ENCODE results near the gene DLEC1. TPM values are rescaled to one million over a fixed set of nuclear protein-coding genes. Genes with fewer than 3 reads are reported as not detected.
"Not testable (repeated sequence)": the region's sequence is repeated elsewhere in the genome, so short reads cannot be mapped to it uniquely, and the experiment has no call there.

The DLEC1 gene
- polyA plus RNA-seq, 1 donor from 2014 or later, result 0.25 TPM

- no peak for TF ChIP-seq RAD21 (conservative IDR thresholded peaks at IDR 0.05)
- TF ChIP-seq CTCF (IDR thresholded peaks at IDR 0.05; ENCODE audit: poor library complexity, severe bottlenecking), result no peak
- no peak for TF ChIP-seq REST (IDR thresholded peaks at IDR 0.05; ENCODE audit: borderline replicate concordance)
- TF ChIP-seq SMC3 (conservative IDR thresholded peaks at IDR 0.05; ENCODE audit: poor library complexity), result no peak
- TF ChIP-seq MXI1 (conservative IDR thresholded peaks at IDR 0.05; ENCODE audit: poor library complexity, severe bottlenecking), result no peak
- TF ChIP-seq TAF1 (IDR thresholded peaks at IDR 0.05; ENCODE audit: low read depth), result no peak
- TF ChIP-seq EZH2 (IDR thresholded peaks at IDR 0.05; ENCODE audit: borderline replicate concordance, insufficient read depth, low read length, poor library complexity, severe bottlenecking), result no peak
- TF ChIP-seq EP300 (conservative IDR thresholded peaks at IDR 0.05; ENCODE audit: poor library complexity, severe bottlenecking), result no peak
- no peak for TF ChIP-seq POLR2AphosphoS5 (IDR thresholded peaks at IDR 0.05)
- H3F3A ChIP-seq (ENCODE audit: insufficient read depth, low read length, poor library complexity, severe bottlenecking), result no peaks in the 10 kb centered on the region
- H2AFZ ChIP-seq (ENCODE audit: low read depth, low read length), result no peak overlapping the region
- no peaks in the 10 kb centered on the region for H4K20me1 ChIP-seq (ENCODE audit: insufficient read depth)
- no peak overlapping the region for H3K9ac ChIP-seq (ENCODE audit: low read length)
- H3K4me2 ChIP-seq (ENCODE audit: low read length), result no peak overlapping the region
- no peak overlapping the region for H3K27ac ChIP-seq (ENCODE audit: low read length)
- H3K79me2 ChIP-seq (replicated peaks; ENCODE audit: insufficient read depth, low read length), result no peaks in the 10 kb centered on the region
- no peaks in the 10 kb centered on the region for H3K9me2 ChIP-seq (ENCODE audit: insufficient read depth, low read length)
- H3K36me3 ChIP-seq (ENCODE audit: insufficient read depth, low read length), result no peaks in the 10 kb centered on the region
- H3K4me3 ChIP-seq (ENCODE audit: low read length), result no peak overlapping the region
- H3K9me3 ChIP-seq (ENCODE audit: low read length), result no peaks in the 10 kb centered on the region
- H3K27me3 ChIP-seq (ENCODE audit: insufficient read depth, low read depth, low read length), result no peaks in the 10 kb centered on the region
Measured at GRCh38 chr3:38067508-38068233, 28.7 kb downstream of the DLEC1 start.

- no peaks in the 10 kb centered on the region for H3K9me2 ChIP-seq (ENCODE audit: insufficient read depth, low read length)
- no peak overlapping the region for H3K9ac ChIP-seq (ENCODE audit: low read length)
- H3K36me3 ChIP-seq (ENCODE audit: insufficient read depth, low read length), result no peaks in the 10 kb centered on the region
- no peak overlapping the region for H3K27ac ChIP-seq (ENCODE audit: low read length)
- no peak overlapping the region for H2AFZ ChIP-seq (ENCODE audit: low read depth, low read length)
- H3F3A ChIP-seq (ENCODE audit: insufficient read depth, low read length, poor library complexity, severe bottlenecking), result no peaks in the 10 kb centered on the region
- no peaks in the 10 kb centered on the region for H3K27me3 ChIP-seq (ENCODE audit: insufficient read depth, low read depth, low read length)
- H3K4me2 ChIP-seq (ENCODE audit: low read length), result no peak overlapping the region
- no peaks in the 10 kb centered on the region for H4K20me1 ChIP-seq (ENCODE audit: insufficient read depth)
- no peaks in the 10 kb centered on the region for H3K9me3 ChIP-seq (ENCODE audit: low read length)
- H3K4me3 ChIP-seq (ENCODE audit: low read length), result no peak overlapping the region
- TF ChIP-seq RAD21 (conservative IDR thresholded peaks at IDR 0.05) (no peak), POLR2AphosphoS5 (IDR thresholded peaks at IDR 0.05) (no peak), TAF1 (IDR thresholded peaks at IDR 0.05; ENCODE audit: low read depth) (no peak), EP300 (conservative IDR thresholded peaks at IDR 0.05; ENCODE audit: poor library complexity, severe bottlenecking) (no peak), SMC3 (conservative IDR thresholded peaks at IDR 0.05; ENCODE audit: poor library complexity) (no peak), MXI1 (conservative IDR thresholded peaks at IDR 0.05; ENCODE audit: poor library complexity, severe bottlenecking) (no peak), EZH2 (IDR thresholded peaks at IDR 0.05; ENCODE audit: borderline replicate concordance, insufficient read depth, low read length, poor library complexity, severe bottlenecking) (no peak), REST (IDR thresholded peaks at IDR 0.05; ENCODE audit: borderline replicate concordance) (no peak), CTCF (IDR thresholded peaks at IDR 0.05; ENCODE audit: poor library complexity, severe bottlenecking) (no peak)
- no peaks in the 10 kb centered on the region for H3K79me2 ChIP-seq (replicated peaks; ENCODE audit: insufficient read depth, low read length)
Measured at GRCh38 chr3:38070013-38070412, 31.0 kb downstream of the DLEC1 start.

GRCh38 chr3:38077073-38077472 lies 38.1 kb downstream of the DLEC1 start:
- H3K4me3 ChIP-seq (ENCODE audit: low read length); H2AFZ ChIP-seq (ENCODE audit: low read depth, low read length); H3K9me3 ChIP-seq (ENCODE audit: low read length); H3K36me3 ChIP-seq (ENCODE audit: insufficient read depth, low read length); H4K20me1 ChIP-seq (ENCODE audit: insufficient read depth); H3K9me2 ChIP-seq (ENCODE audit: insufficient read depth, low read length); H3K27ac ChIP-seq (ENCODE audit: low read length); H3F3A ChIP-seq (ENCODE audit: insufficient read depth, low read length, poor library complexity, severe bottlenecking); H3K4me2 ChIP-seq (ENCODE audit: low read length); H3K27me3 ChIP-seq (ENCODE audit: insufficient read depth, low read depth, low read length); H3K9ac ChIP-seq (ENCODE audit: low read length); H3K79me2 ChIP-seq (replicated peaks; ENCODE audit: insufficient read depth, low read length): not testable (repeated sequence)
